SK-N-MC (cell line): ENCODE measurements around the gene MTHFD1.

ENCODE experiments used
- DNase-seq: peaks from one replicate; pipeline ENCODE4 v3.0.0-alpha.2; 2011; ENCODE audit warnings: low read depth, low spot score
- H3K27ac ChIP-seq: fragments of 200-600 bp; sonication (generic); 2 replicates; pipeline ENCODE4 v1.5.1; 2016; ENCODE audit warnings: mixed run types
- H3K36me3 ChIP-seq: fragments of 200-600 bp; sonication (generic); 2 replicates; pipeline ENCODE4 v1.6.1; 2017; ENCODE audit warnings: antibody characterized with exemption, low read length, mixed read lengths; ENCODE audit not compliant: insufficient read depth
- H3K4me3 ChIP-seq: fragments of 200-600 bp; sonication (generic); 2 replicates; pipeline ENCODE4 v1.5.1; 2016
- H3K9ac ChIP-seq: fragments of 200-600 bp; sonication (generic); 2 replicates; pipeline ENCODE4 v1.8.0; 2017; ENCODE audit warnings: mixed run types, mixed read lengths; ENCODE audit not compliant: insufficient read length
- H3K9me3 ChIP-seq: fragments of 200-600 bp; sonication (generic); 2 replicates; pipeline ENCODE4 v1.6.1; 2017; ENCODE audit warnings: low read depth, mild to moderate bottlenecking, antibody characterized with exemption, low read length, moderate library complexity, mixed read lengths
- EZH2 ChIP-seq: fragments of 200-600 bp; sonication (generic); IDR thresholded peaks from one replicate; pipeline ENCODE4 v1.6.1; 2017; ENCODE audit warnings: antibody characterized with exemption
- FOXP2 ChIP-seq: optimal IDR thresholded peaks from 2 replicates; pipeline ENCODE3; 2011; ENCODE audit warnings: mild to moderate bottlenecking, moderate library complexity; ENCODE audit not compliant: insufficient read depth; ENCODE audit errors: extremely low read length, control extremely low read depth
- POLR2AphosphoS5 ChIP-seq: IDR thresholded peaks from 2 replicates; pipeline ENCODE4 v1.6.1; 2012; ENCODE audit warnings: mild to moderate bottlenecking, low read depth, low read length, borderline replicate concordance

Gene MTHFD1

GRCh38 chr14:64465831-64466554 is 77.8 kb downstream of the MTHFD1 start:
- no peaks in the 10 kb centered on the region for H3K9me3 ChIP-seq
- peak overlapping the region; percentile 91 for H3K4me3 ChIP-seq
- no peaks in the 10 kb centered on the region; the same call in 1 of the 2 replicates for H3K36me3 ChIP-seq
- TF ChIP-seq POLR2AphosphoS5 (no peak), FOXP2 (no peak), EZH2 (no peak)
- DNase-seq: peak; percentile 86
- peak overlapping the region; percentile 72 for H3K9ac ChIP-seq
- peak overlapping the region; percentile 52; the same call in 1 of the 2 replicates for H3K27ac ChIP-seq

GRCh38 chr14:64467101-64467500 is 78.9 kb downstream of the MTHFD1 start:
- TF ChIP-seq POLR2AphosphoS5 (no peak), EZH2 (no peak), FOXP2 (no peak)
- no peak overlapping the region for H3K9ac ChIP-seq
- no peaks in the 10 kb centered on the region for H3K9me3 ChIP-seq
- DNase-seq: no peak
- no peak overlapping the region; the same call in 1 of the 2 replicates for H3K4me3 ChIP-seq
- H3K36me3 ChIP-seq: no peaks in the 10 kb centered on the region; the same call in 1 of the 2 replicates
- no peak overlapping the region for H3K27ac ChIP-seq

GRCh38 chr14:64467566-64467965 is 79.4 kb downstream of the MTHFD1 start:
- H3K4me3 ChIP-seq: no peak overlapping the region; the same call in 1 of the 2 replicates

DNA sequence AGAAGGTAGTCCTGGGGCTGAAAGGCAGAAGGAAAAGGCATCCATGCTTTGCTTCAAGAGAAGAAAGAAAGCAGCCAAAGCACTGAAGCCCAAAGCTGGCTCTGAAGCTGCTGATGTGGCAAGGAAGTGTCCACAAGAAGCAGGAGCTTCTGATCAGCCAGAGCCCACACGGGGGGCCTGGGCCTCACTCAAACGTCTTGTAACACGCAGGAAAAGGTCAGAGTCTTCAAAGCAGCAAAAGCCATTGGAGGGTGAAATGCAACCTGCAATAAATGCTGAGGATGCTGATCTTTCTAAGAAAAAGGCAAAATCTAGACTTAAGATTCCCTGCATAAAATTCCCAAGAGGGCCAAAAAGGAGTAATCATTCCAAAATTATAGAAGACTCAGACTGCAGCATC is 80.3 kb downstream of the MTHFD1 start:
- TF ChIP-seq POLR2AphosphoS5 (no peak), EZH2 (no peak), FOXP2 (no peak)
- no peak overlapping the region for H3K9ac ChIP-seq

More at GRCh38 chr14:64467566-64467965, 79.4 kb downstream of the MTHFD1 start:
- DNase-seq: no peak
- Histone ChIP-seq H3K9ac (no peak overlapping the region), H3K36me3 (no peaks in the 10 kb centered on the region), H3K9me3 (no peaks in the 10 kb centered on the region), H3K27ac (no peak overlapping the region)
- TF ChIP-seq POLR2AphosphoS5 (no peak), EZH2 (no peak), FOXP2 (no peak)

GRCh38 chr14:64474041-64474440 is 85.9 kb downstream of the MTHFD1 start:
- Histone ChIP-seq H3K4me3 (no peak overlapping the region), H3K9me3 (no peaks in the 10 kb centered on the region), H3K36me3 (no peaks in the 10 kb centered on the region), H3K27ac (no peak overlapping the region), H3K9ac (no peak overlapping the region)
- TF ChIP-seq FOXP2: no peak
- no peak for TF ChIP-seq POLR2AphosphoS5
- TF ChIP-seq EZH2: no peak
- no peak for DNase-seq

More for the DNA sequence above, 80.3 kb downstream of the MTHFD1 start:
- no peak overlapping the region for H3K27ac ChIP-seq
- DNase-seq: no peak
- H3K4me3 ChIP-seq: no peak overlapping the region
- no peaks in the 10 kb centered on the region for H3K36me3 ChIP-seq
- H3K9me3 ChIP-seq: no peaks in the 10 kb centered on the region

GRCh38 chr14:64474698-64475097 is 86.5 kb downstream of the MTHFD1 start:
- Histone ChIP-seq H3K9me3 (no peaks in the 10 kb centered on the region), H3K9ac (no peak overlapping the region), H3K27ac (no peak overlapping the region), H3K4me3 (no peak overlapping the region), H3K36me3 (no peaks in the 10 kb centered on the region)
- DNase-seq: no peak
- TF ChIP-seq EZH2: no peak

DNA sequence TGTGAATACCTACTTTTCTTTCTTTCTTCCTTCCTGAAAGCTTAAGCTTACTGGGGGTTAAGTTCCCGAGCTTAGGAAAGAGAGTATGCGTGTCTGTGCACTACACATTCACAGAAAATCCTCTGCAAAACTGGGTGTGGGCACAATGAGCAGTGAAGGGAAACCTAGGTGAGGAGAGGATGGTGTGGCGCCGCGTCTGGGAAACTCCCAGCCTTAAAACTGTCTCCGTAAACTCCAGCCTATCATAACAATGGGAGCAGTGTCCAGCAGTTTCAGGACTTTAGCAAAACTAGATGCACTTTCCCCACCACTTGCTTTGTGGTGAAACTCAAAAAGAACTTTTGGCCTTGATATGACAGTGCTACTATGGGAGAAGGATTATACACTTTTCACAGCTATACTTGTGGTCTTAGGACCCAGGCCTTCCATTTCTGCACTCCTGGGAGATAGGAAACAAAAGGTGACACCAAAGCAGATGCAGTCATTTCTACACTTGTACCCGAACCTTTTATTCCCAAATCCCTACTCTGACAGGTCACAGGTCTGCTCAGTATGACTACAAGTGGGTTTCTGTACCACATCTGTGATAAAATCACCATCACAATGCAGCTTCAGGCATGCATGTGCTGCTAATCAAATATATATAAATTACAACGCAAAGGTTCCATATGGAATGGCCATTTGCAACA is 87.6 kb downstream of the MTHFD1 start:
- H3K9me3 ChIP-seq: no peaks in the 10 kb centered on the region
- no peak overlapping the region for H3K27ac ChIP-seq
- no peak for DNase-seq
- no peak overlapping the region for H3K9ac ChIP-seq
- H3K4me3 ChIP-seq: no peak overlapping the region
- TF ChIP-seq POLR2AphosphoS5: no peak
- TF ChIP-seq EZH2: no peak
- no peak for TF ChIP-seq FOXP2
- no peaks in the 10 kb centered on the region for H3K36me3 ChIP-seq

- Histone ChIP-seq H3K9me3 (no peaks in the 10 kb centered on the region), H3K27ac (no peak overlapping the region), H3K36me3 (no peaks in the 10 kb centered on the region), H3K4me3 (no peak overlapping the region), H3K9ac (no peak overlapping the region)
- TF ChIP-seq FOXP2: no peak
- no peak for TF ChIP-seq POLR2AphosphoS5
- no peak for TF ChIP-seq EZH2
- no peak for DNase-seq
Observed at GRCh38 chr14:64476438-64476837, 88.3 kb downstream of the MTHFD1 start.

- TF ChIP-seq POLR2AphosphoS5: no peak
- TF ChIP-seq FOXP2: no peak
- no peak for TF ChIP-seq EZH2
- Histone ChIP-seq H3K9me3 (no peaks in the 10 kb centered on the region), H3K4me3 (no peak overlapping the region), H3K9ac (no peak overlapping the region), H3K36me3 (no peaks in the 10 kb centered on the region), H3K27ac (no peak overlapping the region)
- DNase-seq: no peak
Observed at GRCh38 chr14:64478634-64479250, 90.6 kb downstream of the MTHFD1 start.
